HUES6 (cell line): ENCODE results near the gene HAGH.
A peak's percentile ranks its signal among the peaks of the same experiment; 100 is the strongest.

Experiments used
- H3K27ac ChIP-seq: 2 replicates; pipeline ENCODE4 v1.7.0; 2013; ENCODE audit warnings: low read depth, mild to moderate bottlenecking, low read length, inconsistent platforms
- H3K27me3 ChIP-seq: 2 replicates; pipeline ENCODE4 v1.6.1; 2013; ENCODE audit warnings: low read length; ENCODE audit not compliant: control insufficient read depth, insufficient read depth
- H3K36me3 ChIP-seq: 2 replicates; pipeline ENCODE4 v1.6.1; 2013; ENCODE audit warnings: low read length; ENCODE audit not compliant: control insufficient read depth, insufficient read depth
- H3K4me1 ChIP-seq: 2 replicates; pipeline ENCODE4 v1.6.1; 2013; ENCODE audit warnings: low read length; ENCODE audit not compliant: control insufficient read depth, insufficient read depth
- H3K4me3 ChIP-seq: 2 replicates; pipeline ENCODE4 v1.5.1; 2013; ENCODE audit warnings: low read depth, low read length
- H3K9ac ChIP-seq: one replicate; pipeline ENCODE4 v1.6.1; 2013; ENCODE audit warnings: mild to moderate bottlenecking, low read length
- H3K9me3 ChIP-seq: 2 replicates; pipeline ENCODE4 v1.6.1; 2013; ENCODE audit warnings: low read depth, low read length; ENCODE audit not compliant: control insufficient read depth, insufficient read depth

HAGH gene

DNA sequence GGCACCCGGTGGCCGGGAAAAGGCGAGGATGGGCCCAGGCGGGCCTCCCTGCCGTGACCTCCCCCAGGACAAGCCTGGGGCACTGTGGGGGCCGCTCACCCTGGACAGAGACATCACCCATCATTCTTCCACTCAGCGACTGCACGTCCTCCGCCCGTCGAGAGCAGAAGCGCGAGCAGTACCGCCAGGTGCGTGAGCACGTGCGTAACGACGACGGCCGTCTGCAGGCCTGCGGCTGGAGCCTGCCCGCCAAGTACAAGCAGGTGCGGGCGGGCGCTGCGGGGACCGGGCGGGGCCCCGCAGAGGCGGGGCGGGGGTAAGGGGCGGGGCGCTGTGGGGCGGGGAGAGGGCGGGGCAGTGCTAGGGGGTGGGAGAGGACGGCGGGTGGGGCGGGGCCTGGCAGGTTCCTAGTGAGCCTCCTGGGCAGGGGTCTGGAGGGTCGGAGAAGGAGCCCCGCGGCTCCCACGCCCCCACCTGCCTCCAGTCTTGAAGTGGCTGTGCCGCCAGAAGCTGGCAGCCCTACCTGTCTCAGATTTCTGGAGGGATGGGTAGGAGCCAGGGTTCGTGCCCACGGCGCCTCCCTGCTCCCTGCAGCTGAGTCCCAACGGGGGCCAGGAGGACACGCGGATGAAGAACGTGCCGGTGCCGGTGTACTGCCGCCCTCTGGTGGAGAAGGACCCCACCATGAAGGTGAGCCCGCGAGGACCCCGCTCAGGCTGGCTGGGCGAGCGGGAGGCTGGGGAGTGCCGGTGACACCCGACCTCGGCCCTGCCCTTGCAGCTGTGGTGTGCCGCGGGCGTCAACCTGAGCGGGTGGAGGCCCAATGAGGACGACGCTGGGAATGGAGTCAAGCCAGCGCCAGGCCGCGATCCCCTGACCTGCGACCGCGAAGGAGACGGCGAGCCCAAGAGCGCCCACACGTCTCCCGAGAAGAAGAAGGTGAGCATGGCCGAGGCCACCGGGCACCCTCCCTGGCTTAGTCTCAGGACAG lies 62.8 kb downstream of the HAGH start:
- H3K4me1 ChIP-seq, result peaks cover 7% of the 10 kb centered on the region
- peaks cover 63% of the 10 kb centered on the region for H3K36me3 ChIP-seq
- no peak overlapping the region for H3K27ac ChIP-seq
- H3K27me3 ChIP-seq, result no peaks in the 10 kb centered on the region
- no peak overlapping the region for H3K9ac ChIP-seq
- peak overlapping the region; percentile 54 for H3K4me3 ChIP-seq
- no peaks in the 10 kb centered on the region for H3K9me3 ChIP-seq

DNA sequence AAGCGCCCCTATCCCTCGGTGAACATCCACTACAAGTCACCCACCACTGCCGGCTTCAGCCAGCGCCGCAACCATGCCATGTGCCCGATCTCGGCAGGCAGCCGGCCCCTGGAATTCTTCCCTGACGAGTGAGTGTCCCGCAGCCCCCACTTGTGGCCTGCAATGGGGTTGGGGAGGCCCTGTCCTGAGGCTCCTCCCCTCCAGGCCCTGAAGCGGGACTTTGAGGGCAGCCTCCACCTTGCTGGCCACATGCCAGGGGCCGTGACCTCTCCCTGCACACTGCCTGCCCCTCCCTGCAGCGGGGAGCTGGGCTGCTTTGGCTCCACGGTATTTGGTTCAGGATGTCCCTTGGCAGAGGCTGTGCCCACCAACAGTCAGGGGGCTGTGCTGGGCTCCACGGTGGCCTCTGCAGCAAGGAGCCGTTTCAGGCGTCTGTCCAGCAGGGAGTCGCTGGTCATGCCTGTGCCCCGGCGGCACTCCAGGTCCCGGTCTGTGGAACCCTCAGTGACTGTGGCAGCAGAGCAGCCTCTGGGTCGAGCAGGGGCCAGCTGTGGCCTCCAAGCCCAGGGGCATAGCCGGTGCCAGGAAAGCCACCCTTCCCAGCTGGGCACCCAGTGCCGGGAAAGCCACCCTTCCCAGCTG lies 63.6 kb downstream of the HAGH start:
- Histone ChIP-seq H3K9ac (no peak overlapping the region), H3K4me3 (no peak overlapping the region), H3K4me1 (peaks cover 7% of the 10 kb centered on the region), H3K9me3 (no peaks in the 10 kb centered on the region), H3K27me3 (no peaks in the 10 kb centered on the region), H3K27ac (no peak overlapping the region), H3K36me3 (peaks cover 57% of the 10 kb centered on the region)

DNA sequence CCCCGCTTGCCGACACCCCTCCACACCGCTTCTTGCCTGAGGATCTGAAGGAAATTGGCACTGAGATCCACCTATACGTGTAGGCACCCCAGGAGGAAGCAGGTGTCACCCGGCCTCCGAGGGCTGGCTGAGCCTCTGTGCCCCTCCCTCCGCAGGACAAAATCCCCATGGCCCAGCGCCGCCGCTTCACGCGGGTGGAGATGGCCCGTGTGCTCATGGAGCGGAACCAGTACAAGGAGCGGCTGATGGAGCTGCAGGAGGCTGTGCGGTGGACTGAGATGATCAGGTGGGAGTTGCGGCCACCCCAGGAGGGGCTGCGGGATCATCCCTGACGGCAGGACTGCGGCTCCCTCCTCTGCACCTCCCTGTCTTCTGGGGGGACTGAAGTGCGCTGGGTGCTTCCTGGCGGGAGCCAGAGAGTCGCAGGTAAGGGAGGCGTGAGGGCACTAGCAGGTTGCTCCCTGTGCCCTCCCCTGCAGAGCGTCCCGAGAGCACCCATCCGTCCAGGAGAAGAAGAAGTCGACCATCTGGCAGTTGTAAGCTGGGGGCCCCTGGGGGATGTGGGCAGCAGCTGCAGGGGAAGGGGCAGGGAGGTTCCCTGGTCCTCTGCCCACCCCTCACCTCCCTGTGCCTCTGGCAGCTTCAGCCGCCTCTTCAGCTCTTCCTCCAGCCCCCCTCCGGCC lies 64.3 kb downstream of the HAGH start:
- Histone ChIP-seq H3K9ac (no peak overlapping the region), H3K4me3 (no peak overlapping the region), H3K9me3 (no peaks in the 10 kb centered on the region), H3K27ac (no peak overlapping the region), H3K36me3 (peaks cover 50% of the 10 kb centered on the region), H3K27me3 (no peaks in the 10 kb centered on the region), H3K4me1 (peaks cover 7% of the 10 kb centered on the region)

DNA sequence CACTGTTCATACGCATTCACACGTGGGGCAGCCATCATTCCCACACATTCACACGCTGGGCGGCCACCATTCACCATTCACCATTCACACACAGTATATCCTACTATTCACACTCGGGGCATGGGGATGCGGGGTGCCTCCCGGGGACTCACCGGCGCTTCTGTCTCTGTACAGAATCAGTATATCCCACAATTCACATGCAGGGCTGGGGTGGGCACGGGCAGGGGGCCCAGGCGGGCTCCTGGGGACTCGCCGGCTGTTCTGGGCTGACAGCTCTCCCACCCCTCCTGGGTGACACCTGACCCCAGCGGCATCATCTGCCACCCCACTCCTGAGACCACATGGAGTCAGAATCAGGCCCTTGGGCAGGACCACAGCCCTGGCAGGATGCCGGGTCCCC lies 64.9 kb downstream of the HAGH start:
- Histone ChIP-seq H3K9ac (no peak overlapping the region), H3K4me1 (peaks cover 7% of the 10 kb centered on the region), H3K4me3 (no peak overlapping the region), H3K27ac (no peak overlapping the region), H3K27me3 (no peaks in the 10 kb centered on the region), H3K36me3 (peaks cover 46% of the 10 kb centered on the region), H3K9me3 (no peaks in the 10 kb centered on the region)

DNA sequence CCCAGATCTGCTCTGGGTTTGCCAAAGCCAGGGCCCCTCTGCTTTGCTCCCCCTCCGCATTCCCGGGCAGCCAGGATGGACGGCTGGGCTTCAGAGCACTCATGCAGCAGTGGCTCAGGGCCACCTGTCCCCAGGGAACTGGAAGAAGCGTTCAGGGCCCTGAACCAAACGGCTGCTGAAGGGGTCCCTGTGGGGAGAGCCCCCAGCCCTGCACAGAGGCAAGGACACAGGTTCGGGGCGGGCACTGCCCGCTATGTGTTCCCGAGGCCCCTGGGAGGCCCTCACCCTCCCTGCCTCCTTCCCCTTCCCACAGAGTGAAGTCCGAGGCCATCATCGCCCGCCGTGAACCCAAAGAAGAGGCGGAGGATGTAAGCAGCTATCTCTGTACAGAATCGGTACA lies 65.7 kb downstream of the HAGH start:
- peaks cover 39% of the 10 kb centered on the region for H3K36me3 ChIP-seq

DNA sequence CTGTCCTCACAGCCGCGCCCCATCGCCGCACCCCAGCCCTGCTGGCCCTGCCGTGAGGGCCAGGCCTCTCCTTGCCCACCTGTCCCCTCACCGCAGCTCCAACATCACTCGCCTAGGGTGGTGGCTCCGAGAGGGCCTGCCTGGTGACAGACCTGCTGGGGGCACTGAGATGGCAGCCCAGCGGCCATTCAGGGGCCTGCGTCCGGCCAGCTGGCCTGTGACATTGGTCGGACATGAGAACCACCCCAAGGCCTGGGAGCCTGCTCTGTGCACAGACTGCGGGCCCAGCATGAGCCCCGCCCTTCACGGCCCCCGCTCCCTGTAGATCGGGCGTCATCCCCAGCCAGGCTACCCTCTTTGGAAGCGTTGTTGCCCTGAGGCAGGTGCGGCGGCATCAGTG lies 67.1 kb downstream of the HAGH start:
- peaks cover 27% of the 10 kb centered on the region for H3K36me3 ChIP-seq
- no peak overlapping the region for H3K9ac ChIP-seq
- no peak overlapping the region for H3K4me3 ChIP-seq
- no peak overlapping the region for H3K27ac ChIP-seq
- H3K4me1 ChIP-seq, result peaks cover 7% of the 10 kb centered on the region
- no peaks in the 10 kb centered on the region for H3K27me3 ChIP-seq
- H3K9me3 ChIP-seq, result no peaks in the 10 kb centered on the region

More for the DNA sequence above, 65.7 kb downstream of the HAGH start:
- H3K4me1 ChIP-seq, result peaks cover 7% of the 10 kb centered on the region
- no peaks in the 10 kb centered on the region for H3K9me3 ChIP-seq
- H3K9ac ChIP-seq, result no peak overlapping the region
- H3K27me3 ChIP-seq, result no peaks in the 10 kb centered on the region
- H3K27ac ChIP-seq, result no peak overlapping the region
- H3K4me3 ChIP-seq, result no peak overlapping the region

GRCh38 chr16:1758923-1759322 lies 67.7 kb downstream of the HAGH start:
- Histone ChIP-seq H3K4me3 (no peak overlapping the region), H3K27me3 (no peaks in the 10 kb centered on the region), H3K27ac (no peak overlapping the region), H3K9me3 (no peaks in the 10 kb centered on the region), H3K4me1 (peaks cover 2% of the 10 kb centered on the region; the same call in 1 of the 2 replicates), H3K36me3 (peaks cover 29% of the 10 kb centered on the region), H3K9ac (no peak overlapping the region)

DNA sequence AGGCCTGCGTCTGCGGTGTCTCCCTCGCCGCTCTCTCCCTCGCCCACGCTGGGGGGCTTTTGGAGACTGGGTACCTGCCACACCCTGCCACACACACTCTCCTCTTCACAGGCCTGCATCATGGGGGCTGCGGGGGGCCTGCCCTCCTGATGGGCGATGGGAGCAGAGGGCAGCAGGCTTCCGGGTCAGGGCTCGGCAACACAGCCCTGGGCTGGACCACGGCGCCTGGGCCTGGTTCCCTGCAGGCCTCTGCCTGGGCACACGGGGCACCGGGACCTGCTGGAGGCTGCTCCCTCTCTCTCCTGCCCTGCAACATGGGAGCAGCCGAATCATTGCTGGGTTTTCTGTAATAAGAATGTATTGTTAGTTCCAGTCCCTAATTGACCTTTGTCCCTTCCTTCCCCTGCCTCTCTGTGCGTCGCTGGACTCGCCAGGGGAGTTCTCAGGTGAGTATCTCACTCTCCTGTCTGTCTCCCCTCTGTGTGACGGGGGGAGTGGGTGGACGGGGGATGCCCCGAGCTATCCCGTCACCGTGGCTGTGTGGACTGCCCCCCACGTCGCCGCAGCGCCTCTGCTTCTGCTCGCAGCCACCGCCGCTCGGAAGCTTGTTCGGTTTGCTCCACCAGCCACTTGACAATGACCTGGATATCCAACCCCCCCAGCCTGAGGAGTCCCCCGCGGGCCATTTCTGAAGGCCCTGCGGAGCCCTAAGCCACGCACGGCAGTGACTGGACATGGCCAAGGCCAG lies 68.7 kb downstream of the HAGH start:
- H3K27ac ChIP-seq, result no peak overlapping the region
- no peak overlapping the region for H3K9ac ChIP-seq
- no peaks in the 10 kb centered on the region for H3K27me3 ChIP-seq
- H3K36me3 ChIP-seq, result peaks cover 29% of the 10 kb centered on the region
- no peaks in the 10 kb centered on the region for H3K4me1 ChIP-seq
- no peaks in the 10 kb centered on the region for H3K9me3 ChIP-seq
- no peak overlapping the region for H3K4me3 ChIP-seq
